HL-60 (cell line): ENCODE data around the gene PTBP3.
"Not testable (repeated sequence)": the region's sequence is repeated elsewhere in the genome, so short reads cannot be mapped to it uniquely, and the experiment has no call there.

Experiments used
- DNase-seq, 2 experiments: peaks; one replicate each; pipeline ENCODE4 v3.0.0-alpha.2; 2010 to 2020; ENCODE audit warnings: low read depth in 1 of 2, low spot score in 1 of 2
- H3K27ac ChIP-seq: fragments of 250-450 bp; sonication (Bioruptor Pico); replicated peaks from 2 replicates; pipeline ENCODE4 v1.5.1; 2020; ENCODE audit warnings: mild to moderate bottlenecking, moderate library complexity
- H3K27me3 ChIP-seq: fragments of 250-450 bp; sonication (Bioruptor Pico); 2 replicates; pipeline ENCODE4 v1.5.1; 2021; ENCODE audit warnings: mild to moderate bottlenecking, moderate library complexity; ENCODE audit not compliant: insufficient read depth, poor library complexity, severe bottlenecking
- H3K4me3 ChIP-seq: replicated peaks from 2 replicates; pipeline ENCODE4 v1.5.1; 2011; ENCODE audit warnings: mild to moderate bottlenecking, control low read depth, low read length; ENCODE audit not compliant: insufficient read depth
- CTCF ChIP-seq: IDR thresholded peaks from one replicate; pipeline ENCODE4 v1.5.1; 2011; ENCODE audit warnings: low read length, control low read depth, inconsistent platforms; ENCODE audit not compliant: insufficient read depth
- GABPA ChIP-seq: IDR thresholded peaks from 2 replicates; pipeline ENCODE4 v1.6.1; 2012; ENCODE audit warnings: low read depth
- POLR2AphosphoS5 ChIP-seq: IDR thresholded peaks from 2 replicates; pipeline ENCODE4 v1.6.1; 2012; ENCODE audit warnings: low read depth
- REST ChIP-seq: IDR thresholded peaks from 2 replicates; pipeline ENCODE4 v1.6.1; 2012; ENCODE audit warnings: low read depth; ENCODE audit not compliant: insufficient replicate concordance
- SPI1 ChIP-seq: IDR thresholded peaks from 2 replicates; pipeline ENCODE4 v1.6.1; 2012; ENCODE audit warnings: low read depth, mild to moderate bottlenecking, borderline replicate concordance

Gene PTBP3

GRCh38 chr9:112271466-112272098, 61.8 kb downstream of the PTBP3 start:
- H3K27me3 ChIP-seq = no peaks in the 10 kb centered on the region
- no peak overlapping the region for H3K4me3 ChIP-seq
- H3K27ac ChIP-seq = no peak overlapping the region
- TF ChIP-seq REST (no peak), CTCF (no peak), POLR2AphosphoS5 (no peak), GABPA (no peak), SPI1 (no peak)
- DNase-seq = no peak

GRCh38 chr9:112268413-112268812, 65.0 kb downstream of the PTBP3 start:
- no peaks in the 10 kb centered on the region for H3K27me3 ChIP-seq
- no peak overlapping the region for H3K27ac ChIP-seq
- no peak overlapping the region for H3K4me3 ChIP-seq
- no peak for DNase-seq
- no peak for TF ChIP-seq GABPA
- no peak for TF ChIP-seq SPI1
- no peak for TF ChIP-seq POLR2AphosphoS5
- TF ChIP-seq REST = no peak
- no peak for TF ChIP-seq CTCF

GRCh38 chr9:112267086-112267485, 66.3 kb downstream of the PTBP3 start:
- H3K4me3 ChIP-seq, DNase-seq: not testable (repeated sequence)

GRCh38 chr9:112265391-112265790, 68.0 kb downstream of the PTBP3 start:
- no peak for TF ChIP-seq CTCF
- no peak for TF ChIP-seq REST
- no peak for TF ChIP-seq SPI1
- TF ChIP-seq POLR2AphosphoS5 = no peak
- no peak for TF ChIP-seq GABPA

More at GRCh38 chr9:112267086-112267485, 66.3 kb downstream of the PTBP3 start:
- H3K27ac ChIP-seq, H3K27me3 ChIP-seq: not testable (repeated sequence)

More at GRCh38 chr9:112265391-112265790, 68.0 kb downstream of the PTBP3 start:
- no peak overlapping the region for H3K4me3 ChIP-seq
- no peaks in the 10 kb centered on the region for H3K27me3 ChIP-seq
- no peak overlapping the region for H3K27ac ChIP-seq
- DNase-seq = no peak
